22Rv1 (cell line): Measurements from ENCODE around the gene FAM83G.

ENCODE experiments used
- CTCF ChIP-seq: fragments of 450-650 bp; IDR thresholded peaks from 2 replicates; pipeline ENCODE4 v1.5.1; 2017; ENCODE audit warnings: mild to moderate bottlenecking
- ZFX ChIP-seq: fragments of 450-650 bp; IDR thresholded peaks from 2 replicates; pipeline ENCODE4 v1.6.1; 2017; ENCODE audit warnings: antibody characterized with exemption, borderline replicate concordance

DNA sequence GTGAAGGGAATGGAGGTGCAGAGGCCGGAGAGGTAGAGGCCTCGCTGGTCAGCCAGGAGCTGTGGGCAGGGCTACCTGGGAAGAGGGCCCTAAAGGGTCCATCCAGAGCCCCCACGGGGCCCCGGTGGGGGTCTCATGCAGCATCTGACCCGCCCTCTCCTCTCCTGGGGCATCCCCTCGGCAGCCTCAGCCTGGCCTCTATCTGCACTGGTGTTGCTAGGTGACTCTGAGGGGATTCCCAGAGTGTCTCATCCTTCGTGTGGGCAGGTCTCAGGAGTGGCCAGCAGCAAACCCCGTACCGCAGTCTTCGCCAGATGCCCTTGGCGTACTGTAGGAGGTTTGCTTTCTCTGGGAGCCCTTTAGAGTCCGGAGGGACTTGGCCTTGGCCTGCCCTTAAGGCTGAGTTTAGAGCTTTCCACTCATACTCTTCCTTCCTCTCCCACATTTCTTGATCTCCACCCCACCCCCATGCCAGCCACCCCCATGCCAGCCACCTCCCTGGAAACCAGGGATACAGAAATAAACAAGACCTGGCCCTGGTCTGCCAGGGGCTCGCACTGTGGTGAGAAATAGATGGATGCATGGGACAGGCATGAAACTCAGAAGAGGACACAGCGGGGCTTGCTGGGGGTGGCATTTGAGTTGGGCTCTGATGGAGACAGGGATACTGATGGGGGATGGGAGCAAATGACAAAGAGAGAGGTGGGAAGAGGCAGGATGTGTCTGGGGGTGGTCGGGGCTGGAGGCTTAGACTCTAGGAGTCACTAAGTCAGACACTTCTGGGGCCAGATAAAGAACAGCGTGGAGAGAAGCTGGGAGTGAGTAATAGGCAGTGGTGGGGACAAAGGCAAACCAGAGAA is 42.7 kb downstream of the FAM83G start:
- TF ChIP-seq CTCF (no peak), ZFX (no peak)
